HepG2 (cell line): ENCODE data around the gene UBE2D4. TPM values are rescaled to one million over a fixed set of nuclear protein-coding genes. Genes with fewer than 3 reads are reported as not detected.
A peak's percentile ranks its signal among the peaks of the same experiment; 100 is the strongest.

Experiments
- FOXK1 ChIP-seq: sonication (generic); formaldehyde crosslinking; IDR thresholded peaks from 2 replicates; pipeline ENCODE4 v1.4.0; 2020; ENCODE audit warnings: low read depth, missing genetic modification reagents, borderline replicate concordance
- HDAC1 ChIP-seq: sonication (generic); formaldehyde crosslinking; IDR thresholded peaks from 2 replicates; pipeline ENCODE4 v1.5.1; 2020; ENCODE audit warnings: mild to moderate bottlenecking, missing genetic modification reagents
- NR2F1 ChIP-seq, 2 experiments: fragments of 450-650 bp in 1 of 2; formaldehyde crosslinking in 1 of 2; IDR thresholded peaks; 2 replicates each; pipeline versions ENCODE4 v1.5.0 to v1.6.1; 2016 to 2020; ENCODE audit warnings: mild to moderate bottlenecking in 1 of 2, missing compliant biosample characterization in 1 of 2, missing genetic modification reagents in 1 of 2, moderate library complexity in 1 of 2
- NR2F6 ChIP-seq, 2 experiments: IDR thresholded peaks; 2 replicates each; pipeline ENCODE4 v1.6.1; 2016; ENCODE audit warnings: antibody characterized with exemption in 1 of 2, mild to moderate bottlenecking in 1 of 2
- RFX5 ChIP-seq: IDR thresholded peaks from 2 replicates; pipeline ENCODE4 v1.6.1; 2011; ENCODE audit warnings: low read depth, low read length, improper control_type of control experiment
- SIX4 ChIP-seq: sonication (generic); formaldehyde crosslinking; IDR thresholded peaks from 2 replicates; pipeline ENCODE4 v1.4.0; 2020; ENCODE audit warnings: missing genetic modification reagents
- TBL1XR1 ChIP-seq: fragments of 150-350 bp; IDR thresholded peaks from 2 replicates; pipeline ENCODE4 v1.6.1; 2014; ENCODE audit warnings: borderline replicate concordance, low read length; ENCODE audit not compliant: partially characterized antibody
- TEF ChIP-seq: sonication (generic); formaldehyde crosslinking; IDR thresholded peaks from 2 replicates; pipeline ENCODE4 v1.5.0; 2020; ENCODE audit warnings: missing genetic modification reagents
- THRA ChIP-seq: sonication (generic); formaldehyde crosslinking; IDR thresholded peaks from 2 replicates; pipeline ENCODE4 v1.4.0; 2020; ENCODE audit warnings: missing genetic modification reagents, borderline replicate concordance
- TOE1 ChIP-seq: sonication (generic); formaldehyde crosslinking; IDR thresholded peaks from 2 replicates; pipeline ENCODE4 v1.4.0; 2020; ENCODE audit warnings: mild to moderate bottlenecking, missing genetic modification reagents
- ZNF253 ChIP-seq: sonication (generic); formaldehyde crosslinking; IDR thresholded peaks from 2 replicates; pipeline ENCODE4 v1.8.0; 2022; ENCODE audit warnings: mild to moderate bottlenecking, missing genetic modification reagents, borderline replicate concordance
- ZNF367 ChIP-seq: sonication (generic); formaldehyde crosslinking; IDR thresholded peaks from 2 replicates; pipeline ENCODE4 v1.4.0; 2020; ENCODE audit warnings: missing genetic modification reagents, borderline replicate concordance
- ZNF451 ChIP-seq: sonication (generic); formaldehyde crosslinking; IDR thresholded peaks from 2 replicates; pipeline ENCODE4 v1.5.0; 2020; ENCODE audit warnings: mild to moderate bottlenecking, missing genetic modification reagents
- ZNF563 ChIP-seq: sonication (generic); formaldehyde crosslinking; IDR thresholded peaks from 2 replicates; pipeline ENCODE4 v1.8.0; 2022; ENCODE audit warnings: mild to moderate bottlenecking, moderate library complexity, missing genetic modification reagents
- ZNF670 ChIP-seq: sonication (generic); formaldehyde crosslinking; IDR thresholded peaks from 2 replicates; pipeline ENCODE4 v1.8.0; 2022; ENCODE audit warnings: mild to moderate bottlenecking, missing genetic modification reagents, borderline replicate concordance
- ZNF761 ChIP-seq: sonication (generic); formaldehyde crosslinking; conservative IDR thresholded peaks from 2 replicates; pipeline ENCODE4 v1.4.0; 2020; ENCODE audit warnings: mild to moderate bottlenecking, missing genetic modification reagents
- ZNF776 ChIP-seq: sonication (generic); formaldehyde crosslinking; IDR thresholded peaks from 2 replicates; pipeline ENCODE4 v1.4.0; 2020; ENCODE audit warnings: mild to moderate bottlenecking, missing genetic modification reagents
- polyA plus RNA-seq, 8 experiments: library from polyadenylated mRNA; depleted of rRNA in 3 of 8; stranded (reverse) in 7 of 8; unstranded in 1 of 8; fragments of >200 nt; fragmentation: Illumina TruSeq in 4 of 8; extraction: Trizol in 4 of 8; gene quantifications; 2 replicates each; pipeline versions ENCODE4 v1.2.1 to v1.2.3, GENCODE V29; 2011 to 2016; ENCODE audit warnings: low read depth in 4 of 8, missing spikeins in 1 of 8, mixed read lengths in 1 of 8; ENCODE audit not compliant: insufficient read depth in 1 of 8
- total RNA-seq, 5 experiments: library from RNA; depleted of rRNA; stranded (reverse); fragments of >200 nt; fragmentation: Illumina TruSeq; extraction: Trizol; gene quantifications; 2 replicates each; pipeline ENCODE4 v1.2.3, GENCODE V29; 2016; ENCODE audit warnings: low read depth in 1 of 5
- TF ChIP-seq, protein P1 (sequence below): sonication (generic); formaldehyde crosslinking; IDR thresholded peaks from 2 replicates; pipeline ENCODE4 v1.5.0; 2020; ENCODE audit warnings: mild to moderate bottlenecking, missing genetic modification reagents
- TF ChIP-seq, protein P2 (sequence below): sonication (generic); formaldehyde crosslinking; IDR thresholded peaks from 2 replicates; pipeline ENCODE4 v1.4.0; 2020; ENCODE audit warnings: missing genetic modification reagents, borderline replicate concordance
- TF ChIP-seq, protein P3 (sequence below): sonication (generic); formaldehyde crosslinking; IDR thresholded peaks from 2 replicates; pipeline ENCODE4 v1.8.0; 2022; ENCODE audit warnings: mild to moderate bottlenecking, missing genetic modification reagents; ENCODE audit not compliant: insufficient replicate concordance

Gene UBE2D4
- total and polyA plus RNA-seq, 2 of the 13 experiments (the other 11 are each of a cell fraction or from before 2014, with no cell fraction given) = 9.9 to 16.0 TPM

GRCh38 chr7:43905209-43905946 is 20.9 kb upstream of the UBE2D4 start (continued):
- TF ChIP-seq, protein P1, sequence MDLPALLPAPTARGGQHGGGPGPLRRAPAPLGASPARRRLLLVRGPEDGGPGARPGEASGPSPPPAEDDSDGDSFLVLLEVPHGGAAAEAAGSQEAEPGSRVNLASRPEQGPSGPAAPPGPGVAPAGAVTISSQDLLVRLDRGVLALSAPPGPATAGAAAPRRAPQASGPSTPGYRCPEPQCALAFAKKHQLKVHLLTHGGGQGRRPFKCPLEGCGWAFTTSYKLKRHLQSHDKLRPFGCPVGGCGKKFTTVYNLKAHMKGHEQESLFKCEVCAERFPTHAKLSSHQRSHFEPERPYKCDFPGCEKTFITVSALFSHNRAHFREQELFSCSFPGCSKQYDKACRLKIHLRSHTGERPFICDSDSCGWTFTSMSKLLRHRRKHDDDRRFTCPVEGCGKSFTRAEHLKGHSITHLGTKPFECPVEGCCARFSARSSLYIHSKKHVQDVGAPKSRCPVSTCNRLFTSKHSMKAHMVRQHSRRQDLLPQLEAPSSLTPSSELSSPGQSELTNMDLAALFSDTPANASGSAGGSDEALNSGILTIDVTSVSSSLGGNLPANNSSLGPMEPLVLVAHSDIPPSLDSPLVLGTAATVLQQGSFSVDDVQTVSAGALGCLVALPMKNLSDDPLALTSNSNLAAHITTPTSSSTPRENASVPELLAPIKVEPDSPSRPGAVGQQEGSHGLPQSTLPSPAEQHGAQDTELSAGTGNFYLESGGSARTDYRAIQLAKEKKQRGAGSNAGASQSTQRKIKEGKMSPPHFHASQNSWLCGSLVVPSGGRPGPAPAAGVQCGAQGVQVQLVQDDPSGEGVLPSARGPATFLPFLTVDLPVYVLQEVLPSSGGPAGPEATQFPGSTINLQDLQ = no peak
- TF ChIP-seq ZNF253 (CRISPR knock-in tag) (no peak), RFX5 (no peak), TBL1XR1 (peak; percentile 66), TOE1 (CRISPR knock-in tag) (no peak), NR2F1 (CRISPR knock-in tag; IDR thresholded peaks at IDR 0.05) (peak; percentile 91 to 92), FOXK1 (CRISPR knock-in tag) (peak; percentile 67; the same call in 1 of the 2 replicates), ZNF451 (CRISPR knock-in tag) (no peak), ZNF563 (CRISPR knock-in tag) (no peak), ZNF670 (CRISPR knock-in tag) (peak; percentile 91), TEF (CRISPR knock-in tag) (no peak), ZNF367 (CRISPR knock-in tag) (no peak), SIX4 (CRISPR knock-in tag) (peak; percentile 23; the same call in 1 of the 2 replicates), THRA (CRISPR knock-in tag) (peak; percentile 71; the same call in 1 of the 2 replicates), ZNF776 (CRISPR knock-in tag) (no peak), NR2F6 (IDR thresholded peaks at IDR 0.05) (peak; percentile 92), NR2F6 (CRISPR knock-in tag; IDR thresholded peaks at IDR 0.05) (peak; percentile 97), ZNF761 (no peak), HDAC1 (CRISPR knock-in tag) (peak; percentile 93)
- TF ChIP-seq, protein P2, sequence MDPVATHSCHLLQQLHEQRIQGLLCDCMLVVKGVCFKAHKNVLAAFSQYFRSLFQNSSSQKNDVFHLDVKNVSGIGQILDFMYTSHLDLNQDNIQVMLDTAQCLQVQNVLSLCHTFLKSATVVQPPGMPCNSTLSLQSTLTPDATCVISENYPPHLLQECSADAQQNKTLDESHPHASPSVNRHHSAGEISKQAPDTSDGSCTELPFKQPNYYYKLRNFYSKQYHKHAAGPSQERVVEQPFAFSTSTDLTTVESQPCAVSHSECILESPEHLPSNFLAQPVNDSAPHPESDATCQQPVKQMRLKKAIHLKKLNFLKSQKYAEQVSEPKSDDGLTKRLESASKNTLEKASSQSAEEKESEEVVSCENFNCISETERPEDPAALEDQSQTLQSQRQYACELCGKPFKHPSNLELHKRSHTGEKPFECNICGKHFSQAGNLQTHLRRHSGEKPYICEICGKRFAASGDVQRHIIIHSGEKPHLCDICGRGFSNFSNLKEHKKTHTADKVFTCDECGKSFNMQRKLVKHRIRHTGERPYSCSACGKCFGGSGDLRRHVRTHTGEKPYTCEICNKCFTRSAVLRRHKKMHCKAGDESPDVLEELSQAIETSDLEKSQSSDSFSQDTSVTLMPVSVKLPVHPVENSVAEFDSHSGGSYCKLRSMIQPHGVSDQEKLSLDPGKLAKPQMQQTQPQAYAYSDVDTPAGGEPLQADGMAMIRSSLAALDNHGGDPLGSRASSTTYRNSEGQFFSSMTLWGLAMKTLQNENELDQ = no peak
- TF ChIP-seq, protein P3, sequence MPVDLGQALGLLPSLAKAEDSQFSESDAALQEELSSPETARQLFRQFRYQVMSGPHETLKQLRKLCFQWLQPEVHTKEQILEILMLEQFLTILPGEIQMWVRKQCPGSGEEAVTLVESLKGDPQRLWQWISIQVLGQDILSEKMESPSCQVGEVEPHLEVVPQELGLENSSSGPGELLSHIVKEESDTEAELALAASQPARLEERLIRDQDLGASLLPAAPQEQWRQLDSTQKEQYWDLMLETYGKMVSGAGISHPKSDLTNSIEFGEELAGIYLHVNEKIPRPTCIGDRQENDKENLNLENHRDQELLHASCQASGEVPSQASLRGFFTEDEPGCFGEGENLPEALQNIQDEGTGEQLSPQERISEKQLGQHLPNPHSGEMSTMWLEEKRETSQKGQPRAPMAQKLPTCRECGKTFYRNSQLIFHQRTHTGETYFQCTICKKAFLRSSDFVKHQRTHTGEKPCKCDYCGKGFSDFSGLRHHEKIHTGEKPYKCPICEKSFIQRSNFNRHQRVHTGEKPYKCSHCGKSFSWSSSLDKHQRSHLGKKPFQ (CRISPR knock-in tag) = no peak
